HG03135 (cell line): Measurements from ENCODE around the gene NECAP2.
"Not testable (repeated sequence)": the region's sequence is repeated elsewhere in the genome, so short reads cannot be mapped to it uniquely, and the experiment has no call there.

Experiments
- ATAC-seq: cut with Tn5 transposase; IDR thresholded peaks from one replicate; pipeline ENCODE4 v1.9.1; 2021; ENCODE audit warnings: mild to moderate bottlenecking, moderate library complexity; ENCODE audit not compliant: unreplicated experiment

Gene NECAP2

GRCh38 chr1:16425125-16426025 is 15.1 kb upstream of the NECAP2 start:
- no peak for ATAC-seq

GRCh38 chr1:16430606-16431005 is 9.9 kb upstream of the NECAP2 start:
- ATAC-seq, result no peak

GRCh38 chr1:16433030-16433429 is 7.5 kb upstream of the NECAP2 start:
- no peak for ATAC-seq

GRCh38 chr1:16434007-16434406 is 6.5 kb upstream of the NECAP2 start:
- no peak for ATAC-seq

GRCh38 chr1:16434501-16434900 is 6.0 kb upstream of the NECAP2 start:
- ATAC-seq, result no peak

GRCh38 chr1:16436946-16437474 is 3.5 kb upstream of the NECAP2 start, which contains the start of gene SPATA21:
SPATA21 (minus strand) TSS chr1:16437424; CDS start chr1:16431371, 6,053 bp downstream.
- ATAC-seq, result no peak

- ATAC-seq, result no peak
Observed at GRCh38 chr1:16438516-16438915, 2.0 kb upstream of the NECAP2 start.

GRCh38 chr1:16438924-16439323 is 1.6 kb upstream of the NECAP2 start:
- ATAC-seq, result no peak

- ATAC-seq, result no peak
Observed at GRCh38 chr1:16440131-16440469, 424 bp upstream of the NECAP2 start.

GRCh38 chr1:16441282-16441665 is 750 bp downstream of the NECAP2 start:
- no peak for ATAC-seq

- no peak for ATAC-seq
Observed at GRCh38 chr1:16442265-16442664, 1.7 kb downstream of the NECAP2 start.

- no peak for ATAC-seq
Observed at GRCh38 chr1:16442941-16443340, 2.4 kb downstream of the NECAP2 start.

- ATAC-seq, result no peak
Observed at GRCh38 chr1:16443975-16444770, 3.6 kb downstream of the NECAP2 start.

- no peak for ATAC-seq
Observed at GRCh38 chr1:16445052-16445451, 4.5 kb downstream of the NECAP2 start.

- no peak for ATAC-seq
Observed at GRCh38 chr1:16446116-16446515, 5.6 kb downstream of the NECAP2 start.

- ATAC-seq, result no peak
Observed at GRCh38 chr1:16447641-16448040, 7.1 kb downstream of the NECAP2 start.

- no peak for ATAC-seq
Observed at GRCh38 chr1:16449065-16449464, 8.5 kb downstream of the NECAP2 start.

GRCh38 chr1:16449666-16450065 is 9.1 kb downstream of the NECAP2 start:
- ATAC-seq, result no peak

- ATAC-seq, result no peak
Observed at GRCh38 chr1:16450863-16451481, 10.4 kb downstream of the NECAP2 start.

GRCh38 chr1:16451841-16452528 is 11.5 kb downstream of the NECAP2 start:
- ATAC-seq, result no peak

- not testable (repeated sequence) for ATAC-seq
Observed at GRCh38 chr1:16454909-16455308, 14.4 kb downstream of the NECAP2 start.
